Measurements from ENCODE around the gene ZNF157. TPM values are rescaled to one million over a fixed set of nuclear protein-coding genes. Genes with fewer than 3 reads are reported as not detected.
"Not testable (repeated sequence)": the region's sequence is repeated elsewhere in the genome, so short reads cannot be mapped to it uniquely, and the experiment has no call there.

The ZNF157 gene
- 1 to 10 TPM in 1 of 6 donors, under 1 TPM in 4, not detected in 1; 0.23 to 1.3 (median 0.73) TPM for polyA plus RNA-seq (ENCODE audit: low read depth in 6 of 6)

DNA sequence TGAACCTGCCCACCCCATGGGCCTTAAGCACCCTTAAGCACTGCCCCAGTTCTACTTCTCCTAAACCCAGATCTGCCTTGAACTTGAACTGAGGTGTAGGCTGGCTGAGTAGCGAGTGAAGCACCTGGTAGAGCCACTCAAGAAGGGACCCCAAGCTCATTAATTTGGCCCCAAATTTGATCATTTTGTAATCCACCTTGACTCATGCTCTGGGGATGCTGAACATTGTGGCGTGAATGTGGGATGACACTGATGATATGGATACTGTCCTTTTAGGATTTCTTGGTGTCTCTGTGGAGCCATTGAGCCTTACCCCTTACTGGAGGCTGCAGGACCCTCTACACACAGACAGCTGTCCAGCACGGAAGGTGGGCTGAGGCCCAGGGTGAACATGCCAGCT is at the start of gene ZNF157:
Gene ZNF157, plus strand, starts transcription at position 301 of the 400 bp plus-strand sequence. Its CDS starts 91 bp downstream, at position 392.
- Mint-ChIP-seq H3K27ac (no peak within 1 kb of the TSS), H3K9me3 (peaks cover 0 to 5% (median 0%) of the 10 kb centered on the region in 7 donors), H3K27me3 (no peaks in the 10 kb centered on the region), H3K36me3 (no peaks in the 10 kb centered on the region), H3K4me1 (peaks cover 3 to 11% (median 10%) of the 10 kb centered on the region in 3 donors), H3K4me3 (peak within 1 kb of the TSS in 2 of 8 donors; percentile 5 to 47)
- no peak for DNase-seq
- no peak for ATAC-seq (ENCODE audit: low read depth in 2 of 2)

DNA sequence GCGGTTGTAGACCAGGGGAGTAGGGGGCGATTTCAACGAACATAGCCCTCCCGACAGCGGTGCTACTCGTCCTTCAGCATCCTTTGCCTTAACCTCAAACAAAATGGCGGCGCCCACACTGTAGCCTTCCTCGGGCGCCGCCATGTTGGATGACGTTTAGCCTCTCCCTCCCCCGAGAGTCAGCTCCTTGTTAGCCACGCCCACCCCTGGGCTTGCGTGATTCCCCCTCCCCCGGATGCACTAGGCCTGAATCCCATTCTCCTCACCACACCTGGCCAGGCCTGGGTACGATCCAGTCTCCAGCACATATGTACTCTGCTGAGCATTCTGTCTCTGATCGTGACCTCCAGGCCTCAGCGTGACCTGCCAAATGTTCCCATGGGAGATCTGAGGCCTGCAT is 49.0 kb upstream of the ZNF157 start:
- Mint-ChIP-seq H3K27ac (no peak overlapping the region), H3K4me3 (no peak overlapping the region), H3K36me3 (no peaks in the 10 kb centered on the region), H3K27me3 (peaks cover 0 to 7% (median 0%) of the 10 kb centered on the region in 3 donors), H3K9me3 (peaks cover 0 to 7% (median 0%) of the 10 kb centered on the region in 7 donors), H3K4me1 (peaks cover 0 to 3% (median 0%) of the 10 kb centered on the region in 3 donors)
- ATAC-seq (ENCODE audit: low read depth in 2 of 2) (no peak), DNase-seq (no peak)

- H3K27me3 Mint-ChIP-seq: peaks cover 0 to 2% (median 0%) of the 10 kb centered on the region in 3 donors
- DNase-seq: no peak
- no peak overlapping the region for H3K4me3 Mint-ChIP-seq
- H3K36me3 Mint-ChIP-seq: no peaks in the 10 kb centered on the region
- H3K4me1 Mint-ChIP-seq: peaks cover 0 to 3% (median 0%) of the 10 kb centered on the region in 3 donors
- no peak for ATAC-seq (ENCODE audit: low read depth in 2 of 2)
- peaks cover 0 to 7% (median 0%) of the 10 kb centered on the region in 7 donors for H3K9me3 Mint-ChIP-seq
- H3K27ac Mint-ChIP-seq: no peak overlapping the region
Observed at GRCh38 chrX:47321823-47322371, 48.5 kb upstream of the ZNF157 start.

DNA sequence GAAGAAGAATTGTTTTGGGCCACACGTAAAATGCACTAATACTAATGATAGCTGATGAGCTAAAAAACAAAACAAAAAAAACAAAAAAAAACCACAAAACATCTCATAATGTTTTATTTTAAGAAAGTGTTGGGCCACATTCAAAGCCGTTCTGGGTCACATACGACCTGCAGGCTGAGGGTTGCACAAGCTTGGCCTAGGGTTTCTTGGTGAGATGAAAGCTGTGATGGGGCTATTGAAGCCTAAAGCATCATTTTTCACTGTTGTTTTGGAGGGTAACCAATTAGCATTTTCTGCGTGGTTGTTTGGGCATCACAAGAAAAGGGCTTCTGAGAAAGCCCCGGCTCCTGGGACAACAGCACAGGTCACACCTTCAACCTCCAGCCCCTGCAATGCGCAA is 42.5 kb upstream of the ZNF157 start:
- DNase-seq: no peak
- no peaks in the 10 kb centered on the region for H3K4me1 Mint-ChIP-seq
- no peaks in the 10 kb centered on the region for H3K27me3 Mint-ChIP-seq
- no peak overlapping the region for H3K4me3 Mint-ChIP-seq
- no peaks in the 10 kb centered on the region for H3K9me3 Mint-ChIP-seq
- no peak for ATAC-seq (ENCODE audit: low read depth in 2 of 2)
- no peak overlapping the region for H3K27ac Mint-ChIP-seq
- H3K36me3 Mint-ChIP-seq: no peaks in the 10 kb centered on the region

- H3K4me3 Mint-ChIP-seq; H3K4me1 Mint-ChIP-seq; H3K9me3 Mint-ChIP-seq; H3K27me3 Mint-ChIP-seq; DNase-seq; H3K36me3 Mint-ChIP-seq; ATAC-seq (ENCODE audit: low read depth in 2 of 2); H3K27ac Mint-ChIP-seq: not testable (repeated sequence)
Observed at GRCh38 chrX:47332729-47333128, 37.6 kb upstream of the ZNF157 start.

GRCh38 chrX:47351706-47352105 is 18.7 kb upstream of the ZNF157 start:
- Mint-ChIP-seq H3K27ac (no peak overlapping the region), H3K4me1 (peaks cover 0 to 2% (median 0%) of the 10 kb centered on the region in 3 donors), H3K9me3 (no peaks in the 10 kb centered on the region), H3K4me3 (no peak overlapping the region), H3K27me3 (peaks cover 0 to 10% (median 0%) of the 10 kb centered on the region in 3 donors), H3K36me3 (no peaks in the 10 kb centered on the region)
- DNase-seq: no peak
- no peak for ATAC-seq (ENCODE audit: low read depth in 2 of 2)

- ATAC-seq (ENCODE audit: low read depth in 2 of 2) (no peak), DNase-seq (peak; percentile 20)
- H3K27ac Mint-ChIP-seq: peak overlapping the region; percentile 66 to 94 (median 82)
- no peaks in the 10 kb centered on the region for H3K27me3 Mint-ChIP-seq
- peak overlapping the region; percentile 13 to 81 (median 68) for H3K4me3 Mint-ChIP-seq
- peaks cover 0 to 2% (median 0%) of the 10 kb centered on the region in 7 donors for H3K9me3 Mint-ChIP-seq
- peaks cover 9 to 23% (median 17%) of the 10 kb centered on the region in 3 donors for H3K4me1 Mint-ChIP-seq
- H3K36me3 Mint-ChIP-seq: no peaks in the 10 kb centered on the region
Observed at GRCh38 chrX:47358387-47359065, 11.9 kb upstream of the ZNF157 start.

- DNase-seq (no peak), ATAC-seq (ENCODE audit: low read depth in 2 of 2) (no peak)
- peaks cover 0 to 2% (median 0%) of the 10 kb centered on the region in 7 donors for H3K9me3 Mint-ChIP-seq
- peaks cover 9 to 23% (median 17%) of the 10 kb centered on the region in 3 donors for H3K4me1 Mint-ChIP-seq
- no peak overlapping the region for H3K4me3 Mint-ChIP-seq
- H3K27me3 Mint-ChIP-seq: no peaks in the 10 kb centered on the region
- H3K27ac Mint-ChIP-seq: peak overlapping the region in 1 of 6 donors; percentile 29
- no peaks in the 10 kb centered on the region for H3K36me3 Mint-ChIP-seq
Observed at GRCh38 chrX:47360423-47361179, 9.8 kb upstream of the ZNF157 start.

DNA sequence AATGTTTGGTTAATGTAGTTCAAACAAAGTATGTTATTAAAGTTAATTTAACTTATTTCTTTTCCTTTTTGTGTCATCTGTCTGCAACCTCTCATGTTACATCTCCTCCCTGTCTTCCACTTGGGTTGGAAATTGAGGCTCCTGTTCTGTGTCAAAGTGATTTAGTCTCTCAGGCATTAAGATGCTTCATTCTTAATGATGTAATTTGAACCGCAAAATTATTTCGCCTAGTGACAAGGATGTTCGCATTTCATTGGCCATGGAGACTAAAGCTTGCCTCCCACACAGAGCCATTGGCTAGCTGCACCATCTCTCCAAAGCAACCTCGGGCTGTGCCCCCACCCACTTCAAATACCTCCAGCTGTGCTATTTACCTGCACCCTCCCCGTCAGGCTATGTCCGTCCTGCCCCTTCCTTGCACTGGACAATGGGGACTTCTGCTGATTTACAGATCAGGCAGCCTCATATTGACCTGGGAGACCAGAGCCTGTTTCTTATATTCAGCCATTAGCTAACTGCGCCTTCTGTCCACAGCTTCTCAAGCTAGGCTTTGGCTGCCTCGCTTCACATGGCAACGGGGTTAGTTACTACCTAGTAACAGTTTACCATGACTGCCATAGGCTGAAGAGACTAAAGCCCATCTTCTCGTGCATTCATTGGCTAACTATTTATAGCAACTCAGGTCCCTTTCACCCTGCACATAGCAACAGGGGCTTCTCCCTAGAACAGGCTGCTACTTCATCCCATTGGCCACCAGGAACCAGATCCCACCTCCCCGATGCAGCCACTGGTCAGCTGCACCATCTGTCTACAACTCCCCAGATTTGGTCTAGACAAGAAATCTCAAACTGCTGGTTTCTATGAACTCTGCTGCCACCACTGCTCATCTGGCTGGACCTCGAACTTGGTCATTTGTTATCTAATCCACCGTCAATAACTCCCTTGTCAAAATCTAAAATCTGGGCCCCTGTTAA is 8.6 kb upstream of the ZNF157 start:
- Mint-ChIP-seq H3K9me3 (peaks cover 0 to 2% (median 0%) of the 10 kb centered on the region in 7 donors), H3K4me1 (peaks cover 17 to 30% (median 19%) of the 10 kb centered on the region in 3 donors), H3K36me3 (no peaks in the 10 kb centered on the region), H3K27me3 (no peaks in the 10 kb centered on the region), H3K27ac (peak overlapping the region; percentile 88 to 98 (median 97)), H3K4me3 (peak overlapping the region; percentile 71 to 94 (median 90))
- ATAC-seq (ENCODE audit: low read depth in 2 of 2): peak; percentile 78 to 83
- peak; percentile 85 for DNase-seq

DNA sequence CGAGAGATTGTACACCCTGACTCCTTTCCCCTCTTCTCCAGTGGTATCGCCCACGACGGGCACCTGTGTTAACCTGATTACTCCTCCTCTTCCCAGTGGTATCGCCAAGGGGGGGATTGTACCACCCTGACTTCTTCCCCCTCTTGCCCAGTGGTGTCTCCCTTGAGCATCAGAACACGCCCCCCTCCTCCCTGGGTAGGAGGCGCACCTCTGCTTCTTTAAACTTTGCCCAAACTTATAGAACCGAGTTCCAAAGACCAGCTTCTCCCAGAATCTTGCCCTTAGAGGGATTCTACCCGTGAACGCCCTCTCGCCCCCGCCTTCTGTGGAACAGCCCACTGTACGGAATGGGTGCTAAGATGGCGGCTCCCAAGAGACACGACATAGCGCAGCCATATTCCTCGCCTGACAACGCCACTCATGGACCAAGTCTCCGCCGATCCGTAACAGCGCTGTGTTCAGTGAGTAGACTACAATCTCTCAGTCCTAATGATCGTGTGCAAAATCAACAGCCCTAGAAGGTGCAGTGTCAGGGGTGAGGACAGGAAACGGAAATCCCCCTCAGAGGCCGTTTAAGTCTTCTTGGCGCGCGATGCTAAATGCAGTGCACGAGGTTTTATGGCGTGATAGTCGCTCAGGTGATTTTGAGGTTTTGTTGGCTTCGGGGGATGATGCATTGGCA is 4.2 kb upstream of the ZNF157 start:
- DNase-seq (peak; percentile 70), ATAC-seq (ENCODE audit: low read depth in 2 of 2) (peak; percentile 50 to 54)
- peak overlapping the region; percentile 85 to 97 (median 93) for H3K4me3 Mint-ChIP-seq
- H3K9me3 Mint-ChIP-seq: peaks cover 0 to 5% (median 0%) of the 10 kb centered on the region in 7 donors
- no peaks in the 10 kb centered on the region for H3K27me3 Mint-ChIP-seq
- peak overlapping the region; percentile 84 to 98 (median 96) for H3K27ac Mint-ChIP-seq
- H3K36me3 Mint-ChIP-seq: no peaks in the 10 kb centered on the region
- H3K4me1 Mint-ChIP-seq: peaks cover 8 to 22% (median 10%) of the 10 kb centered on the region in 3 donors

GRCh38 chrX:47373198-47373597 is 2.8 kb downstream of the ZNF157 start:
- no peak for DNase-seq
- ATAC-seq (ENCODE audit: low read depth in 2 of 2): no peak
- peak overlapping the region in 1 of 6 donors; percentile 13 for H3K27ac Mint-ChIP-seq
- no peaks in the 10 kb centered on the region for H3K36me3 Mint-ChIP-seq
- H3K9me3 Mint-ChIP-seq: peaks cover 0 to 5% (median 0%) of the 10 kb centered on the region in 7 donors
- H3K27me3 Mint-ChIP-seq: no peaks in the 10 kb centered on the region
- H3K4me1 Mint-ChIP-seq: peaks cover 0 to 4% (median 3%) of the 10 kb centered on the region in 3 donors
- H3K4me3 Mint-ChIP-seq: no peak overlapping the region

DNA sequence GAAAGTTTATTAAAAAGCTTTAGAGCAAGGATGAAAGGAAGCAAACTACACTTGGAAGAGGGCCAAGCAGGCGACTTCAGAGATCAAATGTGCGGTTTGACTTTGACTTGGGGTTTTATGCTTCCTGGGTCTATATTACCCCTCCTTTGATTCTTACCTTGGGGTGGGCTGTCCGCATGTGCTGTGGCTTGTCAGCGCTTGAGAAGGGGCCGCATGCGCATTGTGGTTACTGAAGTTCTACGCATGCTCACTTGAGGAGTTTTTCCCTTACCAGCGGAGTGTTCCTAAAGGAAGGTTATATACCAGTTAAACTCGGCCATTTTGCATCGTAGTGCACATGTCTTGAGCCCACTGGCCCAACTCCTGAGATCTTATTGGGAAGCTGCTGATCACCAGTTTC is 9.9 kb downstream of the ZNF157 start:
- peaks cover 7 to 12% (median 7%) of the 10 kb centered on the region in 3 donors for H3K4me1 Mint-ChIP-seq
- no peaks in the 10 kb centered on the region for H3K36me3 Mint-ChIP-seq

More for the DNA sequence above, 9.9 kb downstream of the ZNF157 start:
- ATAC-seq (ENCODE audit: low read depth in 2 of 2) (peak; percentile 68 to 70), DNase-seq (peak; percentile 46)
- peak overlapping the region; percentile 27 to 87 (median 76) for H3K4me3 Mint-ChIP-seq
- H3K27me3 Mint-ChIP-seq: peaks cover 0 to 6% (median 0%) of the 10 kb centered on the region in 3 donors
- no peaks in the 10 kb centered on the region for H3K9me3 Mint-ChIP-seq
- peak overlapping the region in 3 of 6 donors; percentile 33 to 80 (median 59) for H3K27ac Mint-ChIP-seq
